Epithelial cell of prostate (primary cell): ENCODE measurements around the gene TTC7B.
"Not testable (repeated sequence)": the region's sequence is repeated elsewhere in the genome, so short reads cannot be mapped to it uniquely, and the experiment has no call there.

ENCODE experiments used
- DNase-seq: peaks from one replicate; pipeline ENCODE4 v3.0.0-alpha.2; 2011; ENCODE audit warnings: low read depth, low spot score
- H3K27ac ChIP-seq: fragments of 450-650 bp; 2 replicates; pipeline ENCODE4 v1.5.1; 2017; ENCODE audit warnings: mild to moderate bottlenecking

The TTC7B gene

GRCh38 chr14:90544566-90544965 lies 271.7 kb downstream of the TTC7B start:
- DNase-seq = no peak

DNA sequence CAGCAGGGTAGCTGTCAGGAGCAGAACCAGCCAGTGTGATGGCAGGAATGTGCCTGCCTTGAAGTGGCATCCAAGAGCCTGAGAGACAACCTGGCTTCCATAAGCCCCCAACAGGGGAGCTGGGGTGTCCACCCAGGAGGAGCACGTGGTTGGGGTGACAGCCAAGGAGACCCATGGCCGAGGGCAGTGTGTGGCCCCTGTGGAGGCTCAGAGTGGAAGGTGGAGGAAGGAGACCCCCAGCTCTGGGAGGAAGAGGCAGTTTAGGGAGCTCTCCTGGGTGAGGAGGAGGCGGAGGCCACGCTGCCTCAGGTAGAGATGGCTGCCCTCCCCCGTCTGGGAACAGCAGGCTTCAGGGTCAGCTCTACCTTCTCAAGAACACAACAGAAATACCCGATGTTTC lies 272.4 kb downstream of the TTC7B start:
- H3K27ac ChIP-seq = no peak overlapping the region
- DNase-seq = no peak

More at GRCh38 chr14:90544566-90544965, 271.7 kb downstream of the TTC7B start:
- no peak overlapping the region for H3K27ac ChIP-seq

DNA sequence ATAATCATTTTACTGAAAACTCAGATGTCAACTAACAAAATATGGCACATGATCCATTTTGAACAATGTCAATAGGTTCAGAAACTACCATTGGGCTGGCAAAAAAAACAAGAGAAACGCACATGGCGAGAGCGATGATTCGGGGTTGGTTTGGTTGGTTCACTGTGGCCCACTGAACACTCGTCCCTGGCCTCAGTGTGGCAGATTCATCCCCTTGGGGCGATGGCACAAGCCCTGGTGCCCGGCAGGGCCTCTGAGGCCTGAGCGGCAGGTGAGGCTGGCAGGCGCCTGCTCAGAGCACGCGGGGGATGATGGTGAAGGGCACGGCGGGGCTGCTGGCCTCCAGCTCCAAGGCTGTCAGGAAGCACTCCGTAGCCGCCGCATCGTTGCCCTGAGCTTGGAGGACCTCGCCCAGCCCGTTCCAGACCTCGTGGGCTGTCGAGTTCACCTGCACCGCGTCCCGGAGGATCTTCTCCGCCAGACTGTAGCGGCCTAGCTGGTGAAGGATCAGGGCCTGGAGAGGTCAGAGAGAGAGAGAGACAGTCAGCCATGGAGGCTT lies 275.1 kb downstream of the TTC7B start:
- no peak overlapping the region for H3K27ac ChIP-seq
- no peak for DNase-seq

DNA sequence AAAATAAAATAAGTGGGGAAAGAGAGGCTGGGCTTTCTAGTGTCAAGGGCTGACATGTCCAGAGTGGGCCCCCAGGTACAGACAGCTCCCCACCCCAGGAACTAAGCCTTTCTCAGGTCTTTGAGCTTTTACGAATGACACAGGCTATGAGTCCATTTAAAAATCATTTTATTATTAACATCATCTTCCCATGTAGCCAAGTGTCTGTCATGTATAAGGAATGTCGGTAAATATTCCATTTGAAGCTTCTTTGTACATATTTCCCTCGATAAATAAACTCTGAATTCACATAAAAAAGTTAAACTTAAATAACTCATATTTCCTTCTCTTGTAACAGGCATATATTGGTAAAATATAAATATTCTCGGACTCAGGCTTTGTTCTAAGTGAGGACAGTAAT lies 275.8 kb downstream of the TTC7B start:
- no peak for DNase-seq

GRCh38 chr14:90539996-90540395 lies 276.2 kb downstream of the TTC7B start:
- no peak overlapping the region for H3K27ac ChIP-seq
- DNase-seq = no peak

More for the DNA sequence above, 275.8 kb downstream of the TTC7B start:
- H3K27ac ChIP-seq = no peak overlapping the region

- DNase-seq = no peak
- no peak overlapping the region for H3K27ac ChIP-seq
These were observed 276.8 kb downstream of the TTC7B start for GRCh38 chr14:90539496-90539775.

DNA sequence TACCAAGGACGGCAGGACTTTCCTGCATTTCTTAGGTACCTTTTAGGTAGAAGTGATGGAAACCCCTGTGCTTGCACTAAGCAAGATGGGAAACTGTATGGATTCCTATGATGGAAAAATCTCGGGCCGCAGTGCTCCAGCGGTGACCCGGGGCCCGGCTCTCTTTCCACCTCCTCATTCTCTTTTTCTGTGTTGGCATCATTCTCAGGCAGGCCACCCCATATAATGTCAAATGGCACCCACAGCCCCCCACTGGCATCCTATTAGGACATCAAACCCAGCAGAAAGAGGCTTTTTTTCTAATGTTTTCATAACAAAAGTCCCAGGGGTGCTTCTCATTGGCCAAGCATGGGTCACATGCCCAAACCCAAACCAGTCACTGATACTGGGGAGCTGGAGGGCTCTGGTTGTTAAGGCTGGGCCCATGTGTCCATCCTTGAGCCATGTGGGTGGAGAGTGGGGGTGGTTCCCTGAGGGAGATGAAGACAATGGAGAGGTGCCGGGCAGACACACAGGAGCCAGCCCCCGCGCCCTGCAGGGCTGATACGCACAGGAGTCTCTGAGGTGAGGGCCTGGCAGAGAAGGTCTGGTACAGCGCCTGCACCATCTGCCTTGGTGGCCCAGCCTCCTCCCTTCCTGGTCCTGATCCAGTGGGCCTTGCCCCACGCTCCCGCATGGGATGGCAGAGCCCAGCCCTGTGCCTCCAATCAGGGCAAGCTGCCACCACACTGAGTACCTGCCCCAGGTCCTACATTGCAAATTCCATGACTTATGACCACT lies 277.3 kb downstream of the TTC7B start:
- H3K27ac ChIP-seq = no peak overlapping the region
- DNase-seq = no peak

- H3K27ac ChIP-seq = no peak overlapping the region
- DNase-seq = no peak
These were observed 278.1 kb downstream of the TTC7B start for GRCh38 chr14:90538095-90538494.

GRCh38 chr14:90536511-90537191 lies 279.6 kb downstream of the TTC7B start:
- DNase-seq = no peak
- H3K27ac ChIP-seq = no peak overlapping the region

DNA sequence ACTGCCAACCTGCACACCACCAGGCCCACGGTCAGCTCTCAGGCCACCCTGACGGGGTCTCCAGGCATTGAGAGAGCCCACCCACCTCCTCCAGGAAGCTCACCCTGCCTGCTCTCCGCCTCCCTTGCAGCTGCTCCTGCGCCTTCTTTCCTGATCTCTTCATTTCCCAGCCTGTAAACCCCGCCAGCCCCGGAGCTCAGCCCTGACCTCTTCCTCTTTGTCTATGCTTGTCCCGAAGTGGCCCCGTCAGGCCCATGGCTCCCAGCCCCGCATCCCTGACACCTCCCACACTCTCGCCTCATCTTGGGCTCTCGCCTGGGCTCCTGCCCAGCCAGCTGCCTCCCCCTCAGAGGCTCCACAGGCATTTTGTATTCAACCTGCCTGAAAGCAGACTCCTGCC lies 280.1 kb downstream of the TTC7B start:
- no peak overlapping the region for H3K27ac ChIP-seq
- no peak for DNase-seq

DNA sequence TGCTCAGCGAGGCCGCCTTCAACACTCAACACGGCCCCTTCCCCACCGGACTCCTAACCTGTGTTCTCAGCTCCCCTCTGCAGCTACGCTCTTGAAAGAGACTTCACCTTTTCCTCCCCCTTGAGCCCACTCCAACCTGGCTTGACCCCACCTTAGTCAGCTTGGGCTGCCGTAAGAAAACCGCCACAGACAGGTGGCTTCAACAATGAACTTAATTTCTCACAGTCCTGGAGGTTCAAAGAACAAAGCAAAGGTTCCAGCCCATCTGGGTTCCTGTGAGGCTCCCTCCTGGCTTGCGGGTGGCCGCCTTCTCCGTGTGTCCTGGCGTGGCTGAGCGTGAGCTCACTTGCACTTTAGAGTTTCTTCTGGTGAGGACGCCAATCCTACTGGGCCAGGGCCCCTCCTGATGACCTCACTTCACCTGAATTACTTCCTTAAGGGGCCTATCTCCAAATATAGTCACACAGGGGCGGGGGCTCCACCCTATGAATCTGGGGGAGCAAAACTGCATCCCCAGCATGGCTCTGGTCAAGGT lies 280.6 kb downstream of the TTC7B start:
- no peak for DNase-seq
- H3K27ac ChIP-seq = no peak overlapping the region

- DNase-seq = no peak
- H3K27ac ChIP-seq = no peak overlapping the region
These were observed 281.2 kb downstream of the TTC7B start for GRCh38 chr14:90534838-90535555.

DNA sequence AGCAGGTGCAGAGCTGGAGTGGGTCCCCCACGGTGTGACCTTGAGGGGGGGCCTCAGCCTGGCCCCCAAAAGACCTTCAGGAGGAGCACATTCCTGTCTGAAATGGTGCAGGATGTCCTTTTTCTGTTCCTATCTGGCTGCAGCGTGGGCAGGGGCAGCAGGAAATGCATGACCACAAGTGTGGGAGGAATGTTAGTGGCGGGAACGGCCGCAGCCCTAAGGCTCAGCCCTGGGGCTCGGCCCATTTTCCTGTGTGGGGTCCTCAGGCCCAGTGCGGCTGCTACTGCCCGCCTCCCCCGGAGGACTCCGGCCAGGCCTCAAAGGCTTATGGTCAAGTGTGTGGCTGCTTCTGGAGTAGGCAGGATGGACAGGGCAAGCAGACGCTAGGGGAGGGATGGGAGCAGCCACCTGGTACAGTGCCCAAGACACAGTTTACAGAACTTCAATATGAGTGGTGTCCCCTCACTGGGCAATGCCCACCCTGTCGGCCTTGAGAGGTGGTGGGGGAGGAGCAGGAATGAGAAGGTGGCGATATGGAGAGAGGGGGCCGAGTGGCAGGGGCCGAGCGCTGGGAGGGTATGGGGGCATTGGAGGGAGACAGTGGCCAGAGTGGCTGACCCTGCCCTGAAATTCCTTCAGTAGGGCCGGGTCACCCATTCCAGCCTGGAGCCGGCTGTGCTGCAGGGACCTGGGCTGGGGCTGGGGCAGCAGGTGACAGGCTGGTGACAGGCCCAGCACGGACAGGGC lies 282.0 kb downstream of the TTC7B start:
- no peak overlapping the region for H3K27ac ChIP-seq
- DNase-seq = no peak

DNA sequence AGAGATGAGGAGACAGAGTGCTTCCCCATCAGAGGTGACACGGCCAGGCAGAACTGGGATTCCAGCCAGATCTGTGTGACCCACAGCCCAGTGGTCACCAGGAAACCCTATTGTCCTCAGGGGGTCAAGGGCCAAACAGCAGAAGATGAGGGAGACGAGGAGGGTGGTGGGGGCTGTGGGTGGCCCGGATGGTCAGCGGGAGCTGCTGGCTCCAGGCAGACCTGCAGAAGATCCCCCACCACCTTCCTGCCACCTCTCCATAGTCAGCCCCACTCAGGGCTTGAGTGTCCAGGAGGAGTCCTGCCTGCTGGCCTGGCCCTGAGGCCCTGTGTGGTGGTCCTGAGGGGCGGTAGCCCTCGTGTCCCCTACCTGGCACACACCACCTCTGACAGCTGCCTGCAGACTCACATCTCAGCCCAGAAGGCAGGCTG lies 282.6 kb downstream of the TTC7B start:
- H3K27ac ChIP-seq = no peak overlapping the region
- DNase-seq = no peak

DNA sequence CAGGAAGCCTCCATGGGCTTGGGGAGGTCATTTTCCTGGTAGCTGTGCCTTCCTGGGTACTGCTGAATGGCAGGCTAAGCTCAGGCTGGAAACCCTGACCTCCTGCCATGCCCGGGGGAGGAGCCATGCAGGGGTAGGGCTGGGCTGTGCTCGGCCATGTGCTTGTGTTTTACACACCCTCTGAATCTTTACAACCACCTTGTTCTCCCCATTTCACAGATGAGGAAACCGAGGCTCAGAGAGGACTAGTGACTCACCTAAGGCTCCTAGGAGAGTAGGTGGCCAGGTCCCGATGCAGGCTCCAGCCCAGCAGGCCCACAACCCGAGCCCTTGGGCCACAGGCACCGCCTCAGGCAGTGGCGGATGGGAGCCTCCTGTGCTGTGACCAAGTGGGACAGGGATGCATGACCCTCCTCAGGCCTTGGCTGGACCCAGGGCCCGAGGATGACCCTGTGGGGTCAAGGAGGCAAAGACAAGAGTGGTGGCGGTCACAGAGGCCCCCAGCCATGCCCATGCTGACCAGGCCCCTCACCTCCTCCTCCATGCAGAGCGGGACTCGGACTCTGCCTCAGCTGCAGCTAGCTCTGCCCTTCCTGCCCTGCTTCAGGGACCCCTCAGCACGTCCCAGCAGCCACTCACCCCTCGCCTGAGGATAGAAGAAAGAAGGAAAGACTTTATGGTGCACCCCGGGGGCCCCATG lies 283.3 kb downstream of the TTC7B start:
- DNase-seq = no peak
- H3K27ac ChIP-seq = no peak overlapping the region

DNA sequence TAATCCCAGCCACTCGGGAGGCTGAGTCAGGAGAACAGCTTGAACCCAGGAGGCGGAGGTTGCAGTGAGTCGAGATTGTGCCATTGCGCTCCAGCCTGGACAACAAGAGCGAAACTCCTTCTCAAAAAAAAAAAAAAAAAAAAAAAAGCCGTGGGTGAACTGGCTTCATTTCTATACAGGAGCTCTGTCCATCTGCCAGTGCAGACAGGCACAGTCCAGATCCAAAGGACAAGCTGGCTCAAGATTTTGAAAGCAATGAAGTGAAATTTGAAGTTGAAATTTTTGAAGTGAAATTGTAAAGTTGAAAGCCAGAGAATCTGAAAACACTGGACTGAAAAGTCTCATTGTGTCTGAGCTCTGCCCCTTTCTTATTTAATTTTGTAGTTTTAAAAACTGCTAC lies 284.7 kb downstream of the TTC7B start:
- DNase-seq = no peak
- H3K27ac ChIP-seq = no peak overlapping the region

DNA sequence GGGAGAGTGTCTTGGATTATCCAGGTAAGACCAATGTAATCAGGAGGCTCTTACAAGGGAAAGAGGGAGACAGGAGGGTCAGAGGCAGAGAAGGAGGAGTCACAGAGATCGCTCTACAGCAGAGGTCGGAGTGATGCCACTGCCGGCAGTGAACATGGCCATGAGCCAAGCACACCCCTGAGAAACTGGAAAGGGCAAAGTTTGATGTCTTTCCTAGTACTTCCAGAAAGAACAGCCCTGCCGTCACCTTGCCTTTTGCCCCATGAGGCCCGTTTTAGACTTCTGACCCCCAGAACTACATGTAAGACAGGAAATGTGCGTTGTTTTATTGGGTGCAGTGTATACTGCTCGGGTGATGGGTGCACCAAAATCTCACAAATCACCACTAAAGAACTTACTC lies 285.7 kb downstream of the TTC7B start:
- H3K27ac ChIP-seq = no peak overlapping the region
- no peak for DNase-seq

- no peak for DNase-seq
- H3K27ac ChIP-seq = no peak overlapping the region
These were observed 288.3 kb downstream of the TTC7B start for GRCh38 chr14:90527978-90528377.

- not testable (repeated sequence) for H3K27ac ChIP-seq, DNase-seq
These were observed 289.7 kb downstream of the TTC7B start for GRCh38 chr14:90526536-90526935.
